ENCODE data around the gene MARK2. TPM values are rescaled to one million over a fixed set of nuclear protein-coding genes. Genes with fewer than 3 reads are reported as not detected.
A peak's percentile ranks its signal among the peaks of the same experiment; 100 is the strongest.

Gene MARK2
- total and polyA plus RNA-seq, 2 of the 8 experiments (the other 6 are each of a cell fraction or from before 2014, with no cell fraction given) = 19.3 to 58.5 TPM

DNA sequence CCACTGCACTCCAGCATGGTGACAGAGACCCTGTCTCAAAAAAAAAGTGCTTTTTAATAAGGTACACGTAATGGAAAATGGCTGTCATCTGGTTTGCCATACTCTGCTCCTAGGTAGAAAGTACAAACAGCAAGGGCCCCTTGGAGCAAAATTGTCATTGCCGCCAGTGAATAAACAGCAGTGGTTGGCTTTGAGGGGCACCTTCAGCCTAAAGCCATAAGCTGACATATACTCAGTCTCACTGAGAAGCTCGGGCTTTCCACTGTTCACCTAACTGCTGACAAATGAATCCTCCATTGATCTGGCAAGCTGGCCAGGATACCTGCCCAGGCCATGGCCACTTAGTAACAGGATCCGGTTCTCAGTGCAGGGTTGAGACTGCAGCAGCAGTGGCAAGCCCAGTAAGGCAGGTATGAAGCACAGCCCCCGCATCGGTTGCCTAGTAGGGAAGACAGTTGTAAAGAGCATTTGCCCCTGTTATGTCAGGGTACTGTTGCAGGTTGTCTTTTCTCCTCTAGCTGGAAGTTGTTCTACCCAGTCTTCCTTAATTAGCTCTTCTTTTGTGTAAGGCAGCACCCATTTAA lies 38.8 kb downstream of the MARK2 start:
- Histone ChIP-seq H3K18ac (ENCODE audit: extremely low read depth, low read length) (no peak overlapping the region), H3K4ac (replicated peaks; ENCODE audit: insufficient read length, low read depth, low read length) (no peak overlapping the region), H2AFZ (ENCODE audit: low read length) (no peak overlapping the region), H4K8ac (ENCODE audit: extremely low read depth, insufficient read depth, low read length) (no peak overlapping the region), H2BK120ac (replicated peaks; ENCODE audit: low read depth, low read length) (no peak overlapping the region), H3K4me3 (ENCODE audit: extremely low read depth in 1 of 4, insufficient read depth in 2 of 4, low read depth in 3 of 4, low read length in 4 of 4) (no peak overlapping the region), H3K23me2 (ENCODE audit: low read depth, low read length) (0 out of 2 replicates have a peak, but pooled peaks cover 2% of the 10 kb centered on the region), H3K4me1 (replicated peaks in 1 of 4; ENCODE audit: control insufficient read depth in 3 of 4, insufficient read depth in 4 of 4, low read length in 3 of 4) (peaks cover 7 to 19% (median 13%) of the 10 kb centered on the region in 4 experiments), H2AK5ac (ENCODE audit: low read depth, low read length) (0 out of 2 replicates have a peak overlapping the region, but pooled peaks have one; percentile 10), H4K91ac (replicated peaks; ENCODE audit: insufficient read length, low read length) (no peak overlapping the region), H3K36me3 (ENCODE audit: control insufficient read depth in 2 of 4, insufficient read depth in 4 of 4, low read length in 3 of 4) (no peaks in the 10 kb centered on the region), H2BK20ac (ENCODE audit: low read length) (no peak overlapping the region), H3K56ac (replicated peaks; ENCODE audit: insufficient read length, low read depth, low read length) (no peak overlapping the region), H3K9ac (replicated peaks in 1 of 4; ENCODE audit: extremely low read depth in 1 of 4, low read depth in 3 of 4, low read length in 3 of 4) (no peak overlapping the region), H3K79me1 (ENCODE audit: low read depth, low read length) (peaks cover 25% of the 10 kb centered on the region), H3K27me3 (replicated peaks in 1 of 4; ENCODE audit: control insufficient read depth in 3 of 4, extremely low read depth in 1 of 4, insufficient read depth in 3 of 4, low read length in 3 of 4) (no peaks in the 10 kb centered on the region), H3K27ac (ENCODE audit: low read depth, low read length) (no peak overlapping the region), H4K20me1 (replicated peaks in 1 of 2; ENCODE audit: control insufficient read depth in 1 of 2, insufficient read depth in 2 of 2, low read length in 2 of 2) (peaks cover 8 to 28% of the 10 kb centered on the region in 2 experiments), H3K9me3 (ENCODE audit: insufficient read depth in 2 of 2, low read depth in 1 of 2, low read length in 1 of 2) (no peaks in the 10 kb centered on the region), H3K23ac (ENCODE audit: insufficient read length) (no peak overlapping the region), H2BK5ac (ENCODE audit: low read depth, low read length) (no peak overlapping the region), H2BK15ac (ENCODE audit: low read length) (no peak overlapping the region), H2BK12ac (ENCODE audit: low read depth, low read length) (no peak overlapping the region), H3K79me2 (ENCODE audit: control insufficient read depth in 1 of 2, insufficient read depth in 2 of 2, low read length in 2 of 2) (peaks cover 0 to 81% of the 10 kb centered on the region in 2 experiments; a peak in 2 of 4 replicates), H3K4me2 (ENCODE audit: insufficient read depth in 1 of 2, low read depth in 2 of 2, low read length in 2 of 2) (no peak overlapping the region), H4K5ac (ENCODE audit: insufficient read length, low read depth, low read length) (no peak overlapping the region), H3K14ac (ENCODE audit: insufficient read length) (no peak overlapping the region)
- WGBS, 2 experiments (ENCODE audit: extremely low coverage in 1 of 2, insufficient coverage in 1 of 2, insufficient read length in 1 of 2, insufficient replicate concordance in 2 of 2, low coverage in 1 of 2, low lambda C conversion rate in 2 of 2, missing lambda C conversion rate in 1 of 2) = 92% methylated on average over 6 of the region's 6 CpGs; no CpG with 5 or more reads in 1 of the 2 experiments
- CTCF ChIA-PET (ENCODE audit: partially characterized antibody) = interaction anchor here (0.9 to 8.5 kb wide), 14 partner anchors 10 to 57 kb away, joined by 3 to 76 read pairs (median 4); partner anchors contain the start of gene MARK2
- TF ChIP-seq RAD21 (IDR thresholded peaks at IDR 0.05 in 1 of 2, conservative IDR thresholded peaks at IDR 0.05 in 1 of 2; ENCODE audit: low read depth in 2 of 2, low read length in 2 of 2) (no peak), CHD2 (IDR thresholded peaks at IDR 0.05; ENCODE audit: low read length) (no peak), JUN (IDR thresholded peaks at IDR 0.05; ENCODE audit: low read depth, low read length) (no peak), BCL11A (IDR thresholded peaks at IDR 0.05; ENCODE audit: low read depth in 2 of 2, low read length in 2 of 2) (no peak), MAFK (IDR thresholded peaks at IDR 0.05; ENCODE audit: low read depth, low read length) (no peak), SAP30 (IDR thresholded peaks at IDR 0.05; ENCODE audit: insufficient read depth, insufficient replicate concordance, low read length) (no peak)
- POLR2A ChIA-PET (ENCODE audit: partially characterized antibody) = interaction anchor here (0.8 to 3.0 kb wide), 6 partner anchors 9 to 48 kb away, joined by 3 to 7 read pairs (median 4); partner anchors contain the start of gene RCOR2
- no peak for FAIRE-seq
- no peak for DNase-seq (ENCODE audit: low read depth in 1 of 2, low spot score in 2 of 2)
